ENCODE results near the gene LRTM2.

DNA sequence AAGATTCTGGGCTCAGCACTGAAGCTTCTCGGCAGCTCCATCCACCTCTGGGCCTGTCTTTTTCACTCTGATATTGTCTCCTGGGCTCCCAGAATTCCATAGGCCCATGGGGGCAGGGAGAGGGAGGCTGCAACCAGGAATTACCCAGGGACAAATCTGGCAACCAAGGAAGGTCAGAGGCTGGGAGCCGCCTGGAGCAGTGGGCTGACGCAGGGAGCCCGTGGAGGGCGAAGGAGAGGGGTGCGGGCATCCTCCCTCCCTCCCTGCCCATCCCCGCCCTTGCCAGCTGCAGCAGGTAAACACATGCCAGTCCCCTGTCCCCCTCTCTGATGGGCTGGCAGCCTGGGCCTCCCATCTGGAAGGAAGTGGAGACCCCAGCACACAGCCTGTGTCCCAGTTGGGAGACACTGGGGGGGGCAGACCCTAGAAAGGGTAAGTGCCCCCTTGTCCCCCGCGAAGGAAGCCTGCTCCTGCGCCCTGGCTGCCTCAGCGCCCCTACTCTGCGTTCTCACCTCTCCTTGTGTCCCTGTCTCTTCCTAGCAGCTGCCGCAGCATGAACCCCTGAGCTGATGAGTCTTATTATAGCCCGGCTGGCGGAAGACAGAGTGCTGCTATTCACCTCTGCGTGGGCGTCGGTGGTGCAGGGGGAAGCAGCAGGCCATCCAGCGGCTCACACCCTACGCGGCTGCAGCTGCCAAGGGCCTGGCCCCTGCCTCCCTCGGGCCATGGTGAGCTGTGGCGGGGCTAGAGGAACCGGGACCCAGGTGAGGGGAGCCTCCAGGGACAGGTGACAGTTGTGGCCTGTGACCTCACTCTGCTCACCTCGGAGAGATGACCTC lies 6.7 kb downstream of the LRTM2 start:
- TF ChIP-seq CTCF (IDR thresholded peaks at IDR 0.05) (no peak), POLR2AphosphoS5 (IDR thresholded peaks at IDR 0.05; ENCODE audit: low read depth, low read length) (no peak)
